ENCODE results near the gene NKD1.

DNA sequence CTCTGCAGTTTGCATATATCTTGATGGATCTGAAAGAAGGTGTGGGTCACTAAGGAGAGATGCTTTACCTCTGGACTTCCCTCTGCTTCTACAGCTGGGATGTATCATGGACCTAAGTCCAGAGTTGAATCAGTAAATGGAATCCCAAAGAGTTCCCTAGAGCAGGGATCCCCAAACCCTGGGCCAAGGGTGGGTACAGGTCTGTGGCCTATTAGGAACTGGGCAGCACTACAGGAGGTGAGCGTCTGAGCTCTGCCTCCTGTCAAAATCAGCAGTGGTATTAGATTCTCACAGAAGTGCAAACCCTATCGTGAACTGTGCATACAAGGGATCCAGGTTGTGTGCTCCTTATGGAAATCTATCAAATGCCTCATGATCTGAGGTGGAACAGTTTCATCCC lies 39.3 kb downstream of the NKD1 start:
- TF ChIP-seq EZH2phosphoT487 (IDR thresholded peaks at IDR 0.05; ENCODE audit: insufficient read depth, low read depth) (no peak), EZH2 (IDR thresholded peaks at IDR 0.05; ENCODE audit: insufficient read depth, poor library complexity, severe bottlenecking) (no peak)

Measured in GM23248 (cell line).